ENCODE data around the gene IZUMO1R.
"Not testable (repeated sequence)": the region's sequence is repeated elsewhere in the genome, so short reads cannot be mapped to it uniquely, and the experiment has no call there.

The IZUMO1R gene

DNA sequence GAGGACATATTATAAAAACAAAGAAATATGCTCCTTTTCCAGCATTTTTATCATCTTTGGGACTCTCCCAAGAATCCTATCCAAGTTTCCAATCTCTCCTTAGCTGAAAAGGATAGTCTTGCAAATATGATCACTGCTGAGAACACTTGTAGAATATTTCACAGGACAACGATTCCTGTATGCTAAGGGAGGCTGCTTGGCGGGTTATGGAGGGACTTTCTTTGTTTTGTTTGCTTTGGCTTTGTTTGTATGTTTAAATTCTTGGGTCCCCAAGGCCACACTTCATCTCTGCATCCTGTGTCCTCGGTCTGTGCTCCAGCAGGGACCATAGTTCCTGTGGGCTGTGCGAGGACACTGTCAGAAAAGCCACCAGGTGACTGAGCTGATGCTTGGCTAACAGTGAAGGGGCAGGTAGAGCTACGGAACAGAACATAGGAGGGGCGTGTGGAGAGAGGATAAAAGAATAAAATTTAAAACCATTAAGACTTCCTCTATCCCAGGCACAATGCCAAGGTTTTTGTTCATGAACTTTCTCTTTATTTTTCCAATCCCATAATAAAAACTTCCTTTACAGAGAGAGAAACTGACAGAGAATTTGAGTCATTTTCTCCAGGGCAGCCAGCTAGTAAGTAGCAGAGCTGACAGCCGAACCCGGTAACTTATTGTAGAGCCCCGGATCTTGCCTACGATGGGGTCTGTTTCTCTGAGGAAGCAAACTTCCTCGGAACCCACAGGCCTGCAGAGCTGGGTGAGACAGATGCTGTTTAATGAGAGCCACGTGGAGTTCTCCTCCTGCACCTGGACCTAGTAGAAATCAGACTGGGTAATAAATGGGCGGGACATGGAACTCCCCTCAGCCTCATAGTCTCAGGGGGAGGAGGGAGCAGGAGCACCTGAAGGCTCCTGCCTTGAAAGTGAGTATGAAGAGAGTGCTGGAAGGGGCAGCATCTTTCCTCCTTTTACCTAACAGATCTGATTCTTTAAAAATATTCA, at the start of gene IZUMO1R:
Gene IZUMO1R, plus strand, starts transcription at position 615 of the 993 bp plus-strand sequence. CDS start 1,057 bp downstream, outside the sequence.
- no peak for ATAC-seq

GRCh38 chr11:94271885-94272372, 32.5 kb upstream of the IZUMO1R start:
- ATAC-seq = peak in 1 of 2 donors; percentile 27

DNA sequence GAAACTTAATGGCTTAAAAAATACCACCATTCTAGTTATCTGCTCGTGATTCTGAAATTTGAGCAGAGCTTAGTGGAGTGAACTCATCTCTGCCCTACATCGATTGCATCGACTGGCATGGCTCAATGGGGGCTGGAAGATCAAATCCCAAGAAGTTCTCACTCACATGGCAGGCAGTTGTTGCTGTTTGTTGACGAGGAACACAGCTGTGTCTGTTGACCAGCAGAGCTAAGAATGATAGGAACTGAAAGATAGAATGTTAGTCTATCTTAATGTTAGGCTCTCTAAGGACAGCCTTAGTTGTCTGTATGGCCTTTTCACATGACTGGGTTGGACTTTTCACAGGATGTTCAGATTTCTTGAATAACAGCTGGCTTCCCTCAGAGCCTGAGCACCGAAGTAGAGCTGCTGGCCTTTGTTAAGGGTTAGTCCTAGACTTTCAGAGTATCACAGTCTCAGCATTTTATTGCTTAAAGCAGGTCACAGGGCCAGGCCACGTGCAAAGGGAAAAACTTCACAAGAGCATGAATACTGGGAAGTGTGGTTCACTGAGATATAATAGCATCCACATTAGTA, 31.6 kb upstream of the IZUMO1R start:
- ATAC-seq = no peak

GRCh38 chr11:94275961-94276360, 28.4 kb upstream of the IZUMO1R start:
- no peak for ATAC-seq

GRCh38 chr11:94276943-94277342, 27.4 kb upstream of the IZUMO1R start:
- ATAC-seq = no peak

GRCh38 chr11:94278207-94278606, 26.2 kb upstream of the IZUMO1R start:
- ATAC-seq = not testable (repeated sequence)

- no peak for ATAC-seq
Observed at GRCh38 chr11:94279996-94280395, 24.4 kb upstream of the IZUMO1R start.

DNA sequence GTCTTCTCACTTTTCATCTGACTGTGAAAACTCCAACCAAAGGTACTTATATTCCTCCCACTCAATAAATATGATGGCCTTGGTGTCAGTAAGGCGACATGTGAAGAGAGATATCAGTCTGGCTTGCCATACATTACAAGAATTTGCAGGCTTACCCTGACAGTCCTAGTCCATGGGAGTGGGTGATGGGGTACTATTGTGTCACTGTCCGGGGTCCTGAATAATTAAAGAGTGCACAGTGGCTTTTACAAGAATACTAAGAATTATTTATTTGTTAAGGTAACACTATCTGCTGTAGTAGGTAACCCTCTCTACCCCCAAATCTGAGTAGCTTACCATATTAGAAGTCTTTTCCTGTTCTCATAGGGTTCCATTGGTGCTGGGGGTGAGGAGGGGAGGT, 23.1 kb upstream of the IZUMO1R start:
- no peak for ATAC-seq

GRCh38 chr11:94283678-94284077, 20.7 kb upstream of the IZUMO1R start:
- no peak for ATAC-seq

- ATAC-seq = no peak
Observed at GRCh38 chr11:94295534-94295933, 8.8 kb upstream of the IZUMO1R start.

DNA sequence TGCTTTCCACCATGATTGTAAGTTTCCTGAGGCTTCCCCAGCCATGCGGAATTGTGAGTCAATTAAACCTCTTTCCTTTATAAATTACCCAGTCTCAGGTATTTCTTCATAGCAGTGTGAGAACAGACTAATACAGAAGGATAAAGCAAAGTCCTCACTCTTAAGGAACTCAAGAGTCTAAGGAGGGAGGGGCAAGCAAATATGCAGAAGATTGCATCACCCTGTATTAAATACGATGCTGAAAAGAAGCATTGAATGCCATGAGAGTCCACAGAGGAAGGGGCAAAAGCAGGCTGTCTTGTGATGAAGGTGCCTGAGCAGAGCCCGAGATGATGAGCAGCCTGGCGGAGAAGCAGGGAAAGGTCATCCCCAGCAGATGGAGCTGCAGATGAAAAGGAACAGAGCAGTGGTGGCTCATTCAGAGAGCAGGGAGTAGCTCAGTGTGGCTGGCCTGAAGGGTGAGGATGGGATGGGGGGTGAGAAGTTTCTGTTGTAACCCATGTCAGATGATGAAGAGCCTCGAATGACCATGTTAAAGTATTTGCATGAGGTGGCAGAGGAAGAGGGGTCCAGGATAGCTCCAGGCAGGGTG, 6.3 kb upstream of the IZUMO1R start:
- no peak for ATAC-seq

DNA sequence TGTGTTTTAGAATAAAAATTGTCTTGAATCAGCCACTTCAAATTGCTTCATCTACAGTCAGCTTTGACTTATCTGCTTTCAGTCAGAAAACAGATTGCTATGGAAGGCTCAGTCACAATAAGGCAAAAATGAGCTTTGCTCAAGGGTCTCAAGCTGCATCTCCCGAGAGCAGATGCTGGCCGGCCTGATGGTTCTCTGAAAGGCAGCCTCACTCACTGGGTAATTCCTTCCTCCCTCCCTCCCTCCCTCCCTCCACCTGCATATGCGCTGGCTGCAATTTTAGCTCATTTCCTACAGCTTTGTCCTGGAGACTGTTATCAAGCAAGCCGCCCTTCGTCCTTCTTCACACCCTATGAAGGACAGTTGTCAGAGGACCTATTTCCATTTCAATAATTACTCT, 1.6 kb upstream of the IZUMO1R start:
- ATAC-seq = no peak

GRCh38 chr11:94305146-94305545, 766 bp downstream of the IZUMO1R start:
- no peak for ATAC-seq

GRCh38 chr11:94307101-94307791, 2.9 kb downstream of the IZUMO1R start:
- no peak for ATAC-seq

DNA sequence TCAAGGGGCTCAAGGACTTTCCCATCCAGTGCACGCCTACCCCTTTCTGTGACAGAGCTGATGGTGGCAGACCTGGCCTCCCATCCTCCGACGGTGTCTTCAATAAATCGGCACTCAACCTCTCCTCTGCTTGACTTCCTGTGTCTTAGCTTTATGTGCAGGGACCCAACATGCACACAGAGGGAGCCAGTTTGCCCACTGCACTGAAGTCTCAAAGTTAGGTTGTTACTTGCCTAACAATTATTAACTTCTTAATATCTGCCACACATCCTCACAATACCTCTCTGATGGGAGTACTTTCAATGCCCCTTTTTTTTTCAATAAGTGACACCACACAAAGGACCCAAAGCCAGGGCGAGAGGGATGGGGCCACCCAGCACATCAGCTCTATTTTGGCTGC, 3.6 kb downstream of the IZUMO1R start:
- no peak for ATAC-seq

DNA sequence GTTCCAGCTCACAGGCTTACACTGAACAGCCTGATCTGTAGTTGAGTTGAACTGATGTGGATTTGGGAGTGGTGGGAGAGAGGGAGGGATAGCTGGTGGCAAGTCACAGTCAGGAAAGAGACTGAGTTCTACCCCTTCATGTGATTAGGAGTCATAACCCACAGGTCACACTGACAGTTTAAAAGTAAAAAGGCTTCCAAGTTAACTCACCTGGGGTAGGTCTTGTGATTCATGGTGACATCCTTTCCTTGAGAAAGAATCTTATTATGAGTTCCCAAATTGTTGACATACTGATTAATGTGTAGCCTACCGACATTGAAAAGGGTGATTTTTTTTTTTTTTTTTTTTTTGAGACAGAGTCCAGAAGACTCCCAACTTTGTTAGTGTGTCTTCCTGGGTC, 5.4 kb downstream of the IZUMO1R start:
- no peak for ATAC-seq

GRCh38 chr11:94310191-94310875, 6.0 kb downstream of the IZUMO1R start:
- no peak for ATAC-seq

- no peak for ATAC-seq
Observed at GRCh38 chr11:94312339-94312738, 8.0 kb downstream of the IZUMO1R start.

DNA sequence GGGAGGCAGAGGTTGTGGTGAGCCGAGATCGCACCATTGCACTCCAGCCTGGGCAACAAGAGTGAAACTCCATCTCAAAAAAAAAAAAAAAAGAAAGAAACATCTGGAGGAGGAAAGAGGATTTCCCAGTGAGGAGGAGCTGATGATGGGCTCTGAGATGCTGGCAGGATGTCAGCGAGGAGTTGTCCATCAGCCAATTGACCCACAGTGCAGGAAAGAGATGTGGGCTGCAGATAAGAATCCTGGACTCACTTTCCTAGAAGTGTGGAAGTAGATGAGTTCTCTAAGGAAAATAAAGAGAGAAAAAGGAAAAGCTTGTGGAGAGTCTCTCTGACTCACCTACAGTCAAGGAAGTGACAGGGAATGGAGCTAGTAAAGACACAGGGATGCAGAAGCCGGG, 9.7 kb downstream of the IZUMO1R start:
- no peak for ATAC-seq

- ATAC-seq = no peak
Observed at GRCh38 chr11:94315664-94316063, 11.3 kb downstream of the IZUMO1R start.

DNA sequence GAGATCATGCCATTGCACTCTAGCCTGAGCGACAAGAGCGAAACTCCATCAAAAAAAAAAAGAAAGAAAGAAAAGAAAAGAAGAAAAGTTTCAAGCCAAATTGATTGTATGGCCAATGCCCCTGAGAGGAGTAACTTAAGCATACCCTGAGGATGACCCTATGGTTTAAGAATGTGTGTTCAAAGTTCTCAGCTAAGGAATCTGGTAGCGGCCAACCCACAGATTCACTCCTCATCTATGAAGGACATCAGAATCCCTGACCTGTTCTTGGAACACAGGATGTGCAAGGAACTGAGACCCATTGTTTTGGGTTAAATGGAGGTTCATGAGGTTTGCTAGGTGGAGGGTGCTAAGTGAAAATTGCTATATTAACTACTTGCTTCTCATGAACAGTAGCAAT, 18.1 kb downstream of the IZUMO1R start:
- ATAC-seq = no peak

DNA sequence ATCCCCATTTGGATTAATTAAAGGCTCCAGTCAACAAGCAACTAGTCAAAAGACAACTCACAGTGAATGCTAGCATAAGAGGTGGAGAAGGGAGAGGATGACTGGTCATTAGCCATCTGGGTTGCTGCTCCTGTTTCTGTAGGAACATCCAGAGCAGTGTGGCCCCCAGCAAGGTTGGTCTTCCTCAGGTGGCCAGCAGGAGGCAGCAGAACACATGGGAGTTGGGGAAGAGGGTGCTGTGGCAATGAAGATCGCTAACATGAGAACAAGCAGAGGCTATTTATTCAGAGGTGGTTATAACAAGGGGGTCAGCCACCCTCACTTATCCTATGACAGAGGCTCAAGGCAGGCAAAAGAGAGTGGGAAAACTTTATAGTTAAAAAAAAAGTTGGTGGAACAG, 21.3 kb downstream of the IZUMO1R start:
- ATAC-seq = no peak
